ENCODE measurements around the gene SEPHS1. TPM values are rescaled to one million over a fixed set of nuclear protein-coding genes. Genes with fewer than 3 reads are reported as not detected.

The SEPHS1 gene
- polyA plus RNA-seq, 1 of the 3 experiments (the other 2 are of a cell fraction), result 64.8 TPM

DNA sequence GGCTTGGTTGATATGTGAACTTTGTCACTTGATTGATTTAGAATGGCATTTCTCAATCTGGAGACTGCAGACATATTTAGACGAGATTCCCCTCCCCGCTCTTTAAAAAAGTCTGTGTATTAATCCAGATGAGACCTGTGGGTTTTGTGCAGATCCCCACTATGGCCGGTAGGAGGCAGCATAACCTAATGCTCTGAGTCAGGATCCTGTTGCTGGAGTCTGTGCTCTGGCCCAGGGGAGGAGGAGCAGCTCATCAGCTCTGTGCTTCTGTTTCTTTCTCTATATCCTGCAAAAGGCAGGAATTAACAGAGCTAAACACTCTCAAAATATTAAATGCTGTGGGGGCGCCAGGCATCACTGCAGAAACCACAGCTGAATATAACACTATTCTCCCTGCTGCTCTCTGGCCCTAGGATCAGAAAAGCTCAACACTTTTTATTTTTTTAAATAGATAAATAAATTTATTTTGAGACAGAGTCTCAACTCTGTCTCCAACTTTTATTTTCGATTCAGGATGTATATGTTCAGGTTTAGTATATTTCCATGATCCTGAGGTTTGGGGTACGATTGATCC, 23.9 kb upstream of the SEPHS1 start (continued):
- TF ChIP-seq USF2 (IDR thresholded peaks at IDR 0.05; ENCODE audit: borderline replicate concordance, low read depth, low read length), result no peak
- TF ChIP-seq, protein P1, sequence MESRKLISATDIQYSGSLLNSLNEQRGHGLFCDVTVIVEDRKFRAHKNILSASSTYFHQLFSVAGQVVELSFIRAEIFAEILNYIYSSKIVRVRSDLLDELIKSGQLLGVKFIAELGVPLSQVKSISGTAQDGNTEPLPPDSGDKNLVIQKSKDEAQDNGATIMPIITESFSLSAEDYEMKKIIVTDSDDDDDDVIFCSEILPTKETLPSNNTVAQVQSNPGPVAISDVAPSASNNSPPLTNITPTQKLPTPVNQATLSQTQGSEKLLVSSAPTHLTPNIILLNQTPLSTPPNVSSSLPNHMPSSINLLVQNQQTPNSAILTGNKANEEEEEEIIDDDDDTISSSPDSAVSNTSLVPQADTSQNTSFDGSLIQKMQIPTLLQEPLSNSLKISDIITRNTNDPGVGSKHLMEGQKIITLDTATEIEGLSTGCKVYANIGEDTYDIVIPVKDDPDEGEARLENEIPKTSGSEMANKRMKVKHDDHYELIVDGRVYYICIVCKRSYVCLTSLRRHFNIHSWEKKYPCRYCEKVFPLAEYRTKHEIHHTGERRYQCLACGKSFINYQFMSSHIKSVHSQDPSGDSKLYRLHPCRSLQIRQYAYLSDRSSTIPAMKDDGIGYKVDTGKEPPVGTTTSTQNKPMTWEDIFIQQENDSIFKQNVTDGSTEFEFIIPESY (IDR thresholded peaks at IDR 0.05; ENCODE audit: borderline replicate concordance, low read depth), result no peak
- no peak for TF ChIP-seq MEF2A (IDR thresholded peaks at IDR 0.05; ENCODE audit: borderline replicate concordance, low read depth)
- no peak for TF ChIP-seq FOXM1 (IDR thresholded peaks at IDR 0.05; ENCODE audit: low read depth)
- TF ChIP-seq, protein P2, sequence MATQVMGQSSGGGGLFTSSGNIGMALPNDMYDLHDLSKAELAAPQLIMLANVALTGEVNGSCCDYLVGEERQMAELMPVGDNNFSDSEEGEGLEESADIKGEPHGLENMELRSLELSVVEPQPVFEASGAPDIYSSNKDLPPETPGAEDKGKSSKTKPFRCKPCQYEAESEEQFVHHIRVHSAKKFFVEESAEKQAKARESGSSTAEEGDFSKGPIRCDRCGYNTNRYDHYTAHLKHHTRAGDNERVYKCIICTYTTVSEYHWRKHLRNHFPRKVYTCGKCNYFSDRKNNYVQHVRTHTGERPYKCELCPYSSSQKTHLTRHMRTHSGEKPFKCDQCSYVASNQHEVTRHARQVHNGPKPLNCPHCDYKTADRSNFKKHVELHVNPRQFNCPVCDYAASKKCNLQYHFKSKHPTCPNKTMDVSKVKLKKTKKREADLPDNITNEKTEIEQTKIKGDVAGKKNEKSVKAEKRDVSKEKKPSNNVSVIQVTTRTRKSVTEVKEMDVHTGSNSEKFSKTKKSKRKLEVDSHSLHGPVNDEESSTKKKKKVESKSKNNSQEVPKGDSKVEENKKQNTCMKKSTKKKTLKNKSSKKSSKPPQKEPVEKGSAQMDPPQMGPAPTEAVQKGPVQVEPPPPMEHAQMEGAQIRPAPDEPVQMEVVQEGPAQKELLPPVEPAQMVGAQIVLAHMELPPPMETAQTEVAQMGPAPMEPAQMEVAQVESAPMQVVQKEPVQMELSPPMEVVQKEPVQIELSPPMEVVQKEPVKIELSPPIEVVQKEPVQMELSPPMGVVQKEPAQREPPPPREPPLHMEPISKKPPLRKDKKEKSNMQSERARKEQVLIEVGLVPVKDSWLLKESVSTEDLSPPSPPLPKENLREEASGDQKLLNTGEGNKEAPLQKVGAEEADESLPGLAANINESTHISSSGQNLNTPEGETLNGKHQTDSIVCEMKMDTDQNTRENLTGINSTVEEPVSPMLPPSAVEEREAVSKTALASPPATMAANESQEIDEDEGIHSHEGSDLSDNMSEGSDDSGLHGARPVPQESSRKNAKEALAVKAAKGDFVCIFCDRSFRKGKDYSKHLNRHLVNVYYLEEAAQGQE (IDR thresholded peaks at IDR 0.05; ENCODE audit: low read depth, low read length), result no peak
- TF ChIP-seq, protein P3, sequence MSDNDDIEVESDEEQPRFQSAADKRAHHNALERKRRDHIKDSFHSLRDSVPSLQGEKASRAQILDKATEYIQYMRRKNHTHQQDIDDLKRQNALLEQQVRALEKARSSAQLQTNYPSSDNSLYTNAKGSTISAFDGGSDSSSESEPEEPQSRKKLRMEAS (IDR thresholded peaks at IDR 0.05; ENCODE audit: low read depth), result no peak
- peak; percentile 99 for TF ChIP-seq RAD21 (IDR thresholded peaks at IDR 0.05; ENCODE audit: low read length)
- no peak for TF ChIP-seq NFIC (IDR thresholded peaks at IDR 0.05; ENCODE audit: borderline replicate concordance)
- TF ChIP-seq RXRA (IDR thresholded peaks at IDR 0.05; ENCODE audit: borderline replicate concordance, low read depth), result no peak
- 0 out of 2 replicates have a peak, but pooled peaks have one; percentile 51 for TF ChIP-seq RFX5 (IDR thresholded peaks at IDR 0.05; ENCODE audit: low read length)
- no peak for TF ChIP-seq RCOR1 (IDR thresholded peaks at IDR 0.05; ENCODE audit: low read length)
- no peak for TF ChIP-seq CHD2 (IDR thresholded peaks at IDR 0.05; ENCODE audit: low read length, partially characterized antibody)
- 0 out of 2 replicates have a peak, but pooled peaks have one; percentile 15 for TF ChIP-seq NRF1 (IDR thresholded peaks at IDR 0.05; ENCODE audit: low read depth, low read length)
- no peak for TF ChIP-seq SIN3A (IDR thresholded peaks at IDR 0.05; ENCODE audit: borderline replicate concordance, low read depth, low read length)
- TF ChIP-seq, protein P4, sequence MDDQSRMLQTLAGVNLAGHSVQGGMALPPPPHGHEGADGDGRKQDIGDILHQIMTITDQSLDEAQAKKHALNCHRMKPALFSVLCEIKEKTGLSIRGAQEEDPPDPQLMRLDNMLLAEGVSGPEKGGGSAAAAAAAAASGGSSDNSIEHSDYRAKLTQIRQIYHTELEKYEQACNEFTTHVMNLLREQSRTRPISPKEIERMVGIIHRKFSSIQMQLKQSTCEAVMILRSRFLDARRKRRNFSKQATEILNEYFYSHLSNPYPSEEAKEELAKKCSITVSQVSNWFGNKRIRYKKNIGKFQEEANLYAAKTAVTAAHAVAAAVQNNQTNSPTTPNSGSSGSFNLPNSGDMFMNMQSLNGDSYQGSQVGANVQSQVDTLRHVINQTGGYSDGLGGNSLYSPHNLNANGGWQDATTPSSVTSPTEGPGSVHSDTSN (IDR thresholded peaks at IDR 0.05), result peak; percentile 19; the same call in 1 of the 2 replicates
- TF ChIP-seq TCF12 (IDR thresholded peaks at IDR 0.05), result no peak
- TF ChIP-seq SMC3 (IDR thresholded peaks at IDR 0.05; ENCODE audit: low read depth, low read length), result peak; percentile 77
- TF ChIP-seq TEAD4 (IDR thresholded peaks at IDR 0.05; ENCODE audit: borderline replicate concordance, insufficient read depth), result no peak

Measured in SK-N-SH (cell line).